Measurements from ENCODE around the gene CHD2.

- no peak for TF ChIP-seq REST (IDR thresholded peaks at IDR 0.05; ENCODE audit: insufficient read depth in 1 of 2, low read depth in 2 of 2, low read length in 1 of 2)
- peak; percentile 19; the same call in 1 of the 2 replicates for TF ChIP-seq POLR2AphosphoS5 (IDR thresholded peaks at IDR 0.05; ENCODE audit: low read depth, low read length)
These were observed 15.5 kb upstream of the CHD2 start for GRCh38 chr15:92884436-92885223.
